WTC11 (cell line): Measurements from ENCODE around the gene DBN1. TPM values are rescaled to one million over a fixed set of nuclear protein-coding genes. Genes with fewer than 3 reads are reported as not detected.

Experiments used
- ATAC-seq: fragments of 200-7000 bp; cut with Tn5 transposase; 2 replicates; pipeline ENCODE4 v1.10.0; 2021; ENCODE audit warnings: mild to moderate bottlenecking, moderate library complexity
- CTCF ChIA-PET: fragments of 300-600 bp; sonication (Branson Sonifier 250); formaldehyde crosslinking; loops from one replicate; lab custom pipeline; 2021; ENCODE audit warnings: antibody characterized with exemption; lab: Charles Lee
- POLR2A ChIA-PET: fragments of 350-600 bp; sonication (Branson Sonifier 250); formaldehyde crosslinking; loops from one replicate; lab custom pipeline; 2021; ENCODE audit warnings: antibody characterized with exemption; lab: Charles Lee
- DNase-seq: peaks from one replicate; pipeline ENCODE4 v3.0.0; 2021; ENCODE audit warnings: low spot score
- H3K27ac Mint-ChIP-seq: 2 replicates; pipeline ENCODE4 v1.8.0; 2021; ENCODE audit warnings: mixed read lengths
- H3K27me3 Mint-ChIP-seq: 2 replicates; pipeline ENCODE4 v1.8.0; 2021; ENCODE audit warnings: low read depth, mild to moderate bottlenecking, moderate library complexity, mixed read lengths
- H3K36me3 Mint-ChIP-seq: 2 replicates; pipeline ENCODE4 v1.8.0; 2021; ENCODE audit warnings: mixed read lengths
- H3K4me1 Mint-ChIP-seq: 2 replicates; pipeline ENCODE4 v1.8.0; 2022; ENCODE audit warnings: mixed read lengths
- H3K4me3 Mint-ChIP-seq: 2 replicates; pipeline ENCODE4 v1.8.0; 2021; ENCODE audit warnings: mild to moderate bottlenecking, moderate library complexity, mixed read lengths
- H3K9me3 Mint-ChIP-seq: 2 replicates; pipeline ENCODE4 v1.8.0; 2021; ENCODE audit warnings: mixed read lengths
- ESRRA ChIP-seq: sonication (generic); formaldehyde crosslinking; IDR thresholded peaks from 2 replicates; pipeline ENCODE4 v1.8.1; 2022; ENCODE audit warnings: mild to moderate bottlenecking, missing genetic modification reagents, borderline replicate concordance
- FOXP1 ChIP-seq: sonication (generic); formaldehyde crosslinking; IDR thresholded peaks from 2 replicates; pipeline ENCODE4 v1.8.0; 2022; ENCODE audit warnings: missing genetic modification reagents, mild to moderate bottlenecking, moderate library complexity, borderline replicate concordance
- KAT7 ChIP-seq: sonication (generic); formaldehyde crosslinking; IDR thresholded peaks from 2 replicates; pipeline ENCODE4 v1.8.1; 2023; ENCODE audit warnings: missing genetic modification reagents, mild to moderate bottlenecking, borderline replicate concordance
- NFYB ChIP-seq: sonication (generic); formaldehyde crosslinking; conservative IDR thresholded peaks from 2 replicates; pipeline ENCODE4 v1.8.0; 2022; ENCODE audit warnings: low read depth, missing genetic modification reagents
- SP1 ChIP-seq: sonication (generic); formaldehyde crosslinking; conservative IDR thresholded peaks from 2 replicates; pipeline ENCODE4 v1.8.1; 2022; ENCODE audit warnings: missing genetic modification reagents
- TEAD4 ChIP-seq: sonication (generic); formaldehyde crosslinking; IDR thresholded peaks from 2 replicates; pipeline ENCODE4 v1.8.0; 2022; ENCODE audit warnings: mild to moderate bottlenecking, missing genetic modification reagents
- ZNF219 ChIP-seq: sonication (generic); formaldehyde crosslinking; IDR thresholded peaks from 2 replicates; pipeline ENCODE4 v1.8.0; 2023; ENCODE audit warnings: missing genetic modification reagents, mild to moderate bottlenecking, borderline replicate concordance
- ZNF263 ChIP-seq: sonication (generic); formaldehyde crosslinking; IDR thresholded peaks from 2 replicates; pipeline ENCODE4 v1.8.1; 2022; ENCODE audit warnings: low read depth, mild to moderate bottlenecking, moderate library complexity, missing genetic modification reagents
- total RNA-seq: library from RNA; stranded (reverse); gene quantifications from 3 replicates; pipeline ENCODE4 v1.2.3, GENCODE V29; 2021
- TF ChIP-seq, protein P1 (sequence below): fragments of 250-450 bp; sonication (Bioruptor Pico); IDR thresholded peaks from 2 replicates; pipeline ENCODE4 v1.9.0; 2021; ENCODE audit warnings: mild to moderate bottlenecking
- TF ChIP-seq, protein P2 (sequence below): sonication (generic); formaldehyde crosslinking; IDR thresholded peaks from 2 replicates; pipeline ENCODE4 v1.8.0; 2023; ENCODE audit warnings: mild to moderate bottlenecking, missing genetic modification reagents

Gene DBN1
- total RNA-seq, 1 experiment from 2014 or later = 288 TPM

DNA sequence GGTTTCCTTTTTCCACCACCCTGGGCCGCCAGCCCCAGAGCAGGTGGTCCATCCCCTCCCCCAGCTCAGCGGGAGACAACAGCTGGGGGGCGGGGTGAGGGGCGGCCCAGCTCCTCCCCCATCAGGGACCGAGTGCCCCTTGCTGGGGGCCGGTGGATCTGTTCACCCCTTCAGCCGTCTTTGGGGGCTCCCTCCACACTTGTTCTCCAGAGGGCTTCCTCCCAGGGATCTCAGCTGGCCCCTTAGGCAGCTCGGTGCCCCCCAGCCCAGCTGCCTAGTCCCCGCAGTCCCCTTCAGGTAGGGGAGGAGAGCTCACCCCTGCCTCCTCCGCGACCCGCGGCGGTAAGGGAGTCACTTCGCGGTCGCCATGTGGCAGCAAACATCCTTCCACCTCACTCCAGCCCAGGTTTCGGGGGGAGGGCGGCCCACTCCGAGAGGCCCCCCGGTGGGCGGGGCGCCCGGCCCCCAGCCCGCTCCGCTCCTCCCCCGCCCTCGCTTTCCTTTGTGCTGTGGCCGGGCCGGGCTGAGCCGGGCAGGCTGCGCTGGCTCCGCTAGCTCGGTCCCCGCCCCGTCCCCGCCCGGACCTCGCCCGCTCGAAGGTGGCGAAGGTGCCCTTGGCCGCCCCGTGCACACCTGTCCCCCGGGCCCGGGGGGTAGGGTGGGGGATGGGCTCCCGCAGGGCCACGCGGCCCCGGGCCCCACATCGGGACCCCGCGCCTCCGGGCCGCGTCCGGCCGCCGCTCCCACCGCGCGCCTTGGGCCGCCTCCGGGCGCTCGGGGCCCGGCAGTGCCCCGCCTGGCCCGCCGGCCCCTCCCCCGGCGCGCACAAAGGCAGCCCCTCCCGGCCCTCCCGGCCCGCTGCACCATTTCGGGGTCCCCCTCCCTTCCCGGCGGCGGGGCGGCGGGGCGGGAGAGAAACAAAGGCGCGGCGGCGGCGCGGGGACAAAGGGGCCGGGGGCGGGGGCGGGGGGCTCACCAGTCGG, 683 bp downstream of the DBN1 start (continued):
- TF ChIP-seq, protein P1, sequence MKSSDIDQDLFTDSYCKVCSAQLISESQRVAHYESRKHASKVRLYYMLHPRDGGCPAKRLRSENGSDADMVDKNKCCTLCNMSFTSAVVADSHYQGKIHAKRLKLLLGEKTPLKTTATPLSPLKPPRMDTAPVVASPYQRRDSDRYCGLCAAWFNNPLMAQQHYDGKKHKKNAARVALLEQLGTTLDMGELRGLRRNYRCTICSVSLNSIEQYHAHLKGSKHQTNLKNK (CRISPR knock-in tag) = no peak

DNA sequence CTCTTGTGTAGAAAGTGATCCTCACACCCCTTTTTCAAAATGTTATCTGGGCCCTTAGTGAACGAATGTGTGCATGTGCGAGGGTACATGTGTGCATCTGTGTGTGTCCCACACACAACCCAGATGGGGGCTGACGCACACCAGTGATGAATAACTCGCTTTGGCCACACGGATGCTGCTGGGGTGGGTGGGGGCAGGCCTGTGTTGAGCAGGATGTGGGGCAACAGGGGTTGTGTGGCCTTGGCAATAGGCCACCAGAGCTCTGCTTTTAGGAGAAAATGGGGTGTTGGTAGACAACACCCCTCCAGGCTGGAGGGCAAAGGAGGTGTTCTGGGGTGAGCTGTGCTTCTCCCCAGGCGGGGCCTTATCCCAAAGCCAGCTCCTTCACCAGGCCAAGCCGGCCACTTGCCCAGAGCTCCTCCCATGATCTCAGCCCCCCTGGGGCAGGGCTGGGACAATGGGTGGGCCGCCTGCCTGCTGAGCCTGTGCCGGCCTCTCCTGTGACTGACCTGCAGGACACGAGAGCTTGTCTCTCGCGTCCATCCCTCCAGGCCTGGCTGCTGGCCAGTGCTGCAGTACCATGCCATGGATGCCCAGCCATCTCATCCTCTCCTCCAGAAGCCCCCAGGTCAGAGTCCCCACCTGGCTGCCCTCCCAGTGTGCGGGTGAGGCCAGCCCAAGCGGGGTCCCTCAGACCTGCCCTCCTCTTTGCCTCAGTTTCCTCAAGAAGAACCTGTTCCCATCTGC, 1.7 kb downstream of the DBN1 start:
- no peaks in the 10 kb centered on the region for H3K9me3 Mint-ChIP-seq
- ChIA-PET POLR2A (interaction anchor here (0.6 to 6.0 kb wide), 8 partner anchors 8 to 845 kb away, joined by 3 to 53 read pairs (median 6); partner anchors contain the start of gene PDLIM7), CTCF (interaction anchor here (0.7 to 16.7 kb wide), 8 partner anchors 14 to 81 kb away, joined by 4 to 230 read pairs (median 9); partner anchors contain the start of gene PDLIM7)
- DNase-seq (no peak), ATAC-seq (no peak)
- no peaks in the 10 kb centered on the region for H3K27me3 Mint-ChIP-seq
- H3K4me3 Mint-ChIP-seq = peak overlapping the region; percentile 76
- H3K27ac Mint-ChIP-seq = peak overlapping the region; percentile 83
- peaks cover 25% of the 10 kb centered on the region for H3K36me3 Mint-ChIP-seq
- H3K4me1 Mint-ChIP-seq = peaks cover 55% of the 10 kb centered on the region
- 0 out of 2 replicates have a peak, but pooled peaks have one; percentile 9 for TF ChIP-seq KAT7 (CRISPR knock-in tag)
- TF ChIP-seq ZNF263 (CRISPR knock-in tag) = no peak
- 0 out of 2 replicates have a peak, but pooled peaks have one; percentile 17 for TF ChIP-seq NFYB (CRISPR knock-in tag)
- TF ChIP-seq ESRRA (CRISPR knock-in tag) = no peak
- 0 out of 2 replicates have a peak, but pooled peaks have one; percentile 3 for TF ChIP-seq SP1 (CRISPR knock-in tag)
- TF ChIP-seq, protein P2, sequence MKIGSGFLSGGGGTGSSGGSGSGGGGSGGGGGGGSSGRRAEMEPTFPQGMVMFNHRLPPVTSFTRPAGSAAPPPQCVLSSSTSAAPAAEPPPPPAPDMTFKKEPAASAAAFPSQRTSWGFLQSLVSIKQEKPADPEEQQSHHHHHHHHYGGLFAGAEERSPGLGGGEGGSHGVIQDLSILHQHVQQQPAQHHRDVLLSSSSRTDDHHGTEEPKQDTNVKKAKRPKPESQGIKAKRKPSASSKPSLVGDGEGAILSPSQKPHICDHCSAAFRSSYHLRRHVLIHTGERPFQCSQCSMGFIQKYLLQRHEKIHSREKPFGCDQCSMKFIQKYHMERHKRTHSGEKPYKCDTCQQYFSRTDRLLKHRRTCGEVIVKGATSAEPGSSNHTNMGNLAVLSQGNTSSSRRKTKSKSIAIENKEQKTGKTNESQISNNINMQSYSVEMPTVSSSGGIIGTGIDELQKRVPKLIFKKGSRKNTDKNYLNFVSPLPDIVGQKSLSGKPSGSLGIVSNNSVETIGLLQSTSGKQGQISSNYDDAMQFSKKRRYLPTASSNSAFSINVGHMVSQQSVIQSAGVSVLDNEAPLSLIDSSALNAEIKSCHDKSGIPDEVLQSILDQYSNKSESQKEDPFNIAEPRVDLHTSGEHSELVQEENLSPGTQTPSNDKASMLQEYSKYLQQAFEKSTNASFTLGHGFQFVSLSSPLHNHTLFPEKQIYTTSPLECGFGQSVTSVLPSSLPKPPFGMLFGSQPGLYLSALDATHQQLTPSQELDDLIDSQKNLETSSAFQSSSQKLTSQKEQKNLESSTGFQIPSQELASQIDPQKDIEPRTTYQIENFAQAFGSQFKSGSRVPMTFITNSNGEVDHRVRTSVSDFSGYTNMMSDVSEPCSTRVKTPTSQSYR (CRISPR knock-in tag) = no peak
- TF ChIP-seq, all 79 proteins: peak for 3

DNA sequence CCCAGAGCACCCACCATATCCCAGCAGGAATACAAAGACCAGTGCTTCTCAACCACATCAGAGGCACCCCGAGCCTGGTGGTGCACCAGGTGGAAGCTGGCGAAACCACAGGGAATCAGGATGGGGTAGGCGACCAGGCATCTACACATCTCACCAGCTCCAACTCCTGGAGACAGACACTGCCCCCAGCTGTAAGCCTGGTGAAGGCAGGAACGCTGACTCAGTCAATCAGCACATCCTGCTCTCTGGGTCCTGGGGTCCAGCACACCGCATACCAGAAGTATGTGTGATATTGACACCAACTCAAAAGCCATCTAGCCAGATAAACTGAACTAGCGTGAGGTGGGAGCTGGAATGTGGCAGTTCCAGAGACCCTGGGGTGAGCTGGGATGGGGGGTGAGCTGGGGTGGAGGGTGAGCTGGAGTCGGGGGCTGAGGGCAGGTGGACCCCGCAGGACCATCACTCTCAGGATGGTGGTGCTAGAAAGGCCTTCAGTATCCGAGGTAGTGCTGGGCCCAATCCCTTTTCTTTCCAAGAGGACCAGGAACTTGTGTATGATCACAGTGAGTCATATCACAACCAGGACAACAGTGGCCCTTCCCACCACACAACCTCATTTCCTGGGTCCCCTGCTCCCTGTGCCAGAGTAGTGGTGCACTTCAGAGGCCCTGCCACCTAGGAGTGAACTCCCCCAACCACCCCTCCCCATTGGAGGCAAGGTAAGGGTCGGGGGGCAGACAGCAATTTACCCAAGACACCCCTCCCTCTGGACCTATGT, 2.5 kb downstream of the DBN1 start:
- Mint-ChIP-seq H3K27ac (peak overlapping the region; percentile 87; the same call in 1 of the 2 replicates), H3K9me3 (peaks cover 2% of the 10 kb centered on the region), H3K36me3 (peaks cover 33% of the 10 kb centered on the region), H3K27me3 (no peaks in the 10 kb centered on the region), H3K4me3 (peak overlapping the region; percentile 76)
- no peak for ATAC-seq
- DNase-seq = no peak
- CTCF ChIA-PET = interaction anchor here (0.6 to 16.7 kb wide), 5 partner anchors 13 to 66 kb away, joined by 3 to 230 read pairs (median 18); partner anchors contain the start of gene PDLIM7
- TF ChIP-seq FOXP1 = 0 out of 2 replicates have a peak, but pooled peaks have one; percentile 47
- TF ChIP-seq ZNF219 (CRISPR knock-in tag) = no peak
- TF ChIP-seq, all 79 proteins: peak for 1
- POLR2A ChIA-PET = interaction anchor here (0.5 to 6.0 kb wide), 8 partner anchors 7 to 606 kb away, joined by 3 to 53 read pairs (median 6); partner anchors contain the start of gene PDLIM7
- peaks cover 48% of the 10 kb centered on the region for H3K4me1 Mint-ChIP-seq

DNA sequence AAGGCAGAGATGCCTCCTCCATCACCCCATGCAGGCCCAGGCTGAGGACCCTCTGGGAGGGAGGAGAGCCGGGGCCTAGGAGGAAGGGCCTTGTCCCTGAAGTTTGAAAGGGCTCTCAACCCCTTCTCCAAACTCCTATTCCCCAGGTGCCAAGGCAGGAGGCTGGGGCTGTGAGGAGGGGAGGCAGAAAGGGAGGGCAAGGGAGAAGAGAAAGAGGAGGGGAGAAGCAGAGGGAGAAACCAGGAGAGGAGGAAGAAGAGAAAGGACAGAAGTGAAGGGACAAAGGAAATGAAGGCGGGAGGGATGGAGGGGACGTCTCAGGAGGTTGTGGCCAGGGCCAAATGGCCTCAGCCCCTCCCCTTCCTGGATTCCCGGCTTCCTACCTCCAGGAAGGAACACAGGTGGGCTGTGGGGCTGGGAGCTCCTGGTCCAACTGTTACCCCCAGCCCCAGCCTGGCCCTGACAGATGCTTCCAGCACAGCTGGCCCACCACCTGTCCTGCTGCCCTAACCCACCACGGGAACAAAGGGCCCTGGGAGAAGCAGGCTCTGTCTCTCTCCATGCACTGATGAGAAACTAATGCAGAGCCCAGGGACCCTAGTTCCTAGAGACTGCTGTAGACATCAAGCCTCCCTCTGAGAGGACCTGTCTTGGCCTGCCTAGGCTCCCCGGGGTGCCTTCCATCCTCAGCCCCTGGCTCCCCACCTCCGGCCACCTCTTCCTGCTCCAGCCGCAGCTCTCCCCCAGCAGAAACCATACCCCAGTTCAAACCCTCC, 3.5 kb downstream of the DBN1 start:
- Mint-ChIP-seq H3K4me3 (peak overlapping the region; percentile 42), H3K27ac (peak overlapping the region; percentile 87), H3K27me3 (no peaks in the 10 kb centered on the region), H3K36me3 (peaks cover 43% of the 10 kb centered on the region), H3K9me3 (peaks cover 10% of the 10 kb centered on the region), H3K4me1 (peaks cover 38% of the 10 kb centered on the region)
- POLR2A ChIA-PET = interaction anchor here (0.9 to 6.0 kb wide), 6 partner anchors 10 to 26 kb away, joined by 3 to 53 read pairs (median 4); partner anchors contain the start of gene PDLIM7
- TF ChIP-seq TEAD4 (CRISPR knock-in tag) = no peak
- no peak for ATAC-seq
- CTCF ChIA-PET = interaction anchor here (1.0 to 16.7 kb wide), 8 partner anchors 12 to 99 kb away, joined by 3 to 230 read pairs (median 6); partner anchors contain the start of gene PDLIM7
- no peak for DNase-seq
